ENCODE results near the gene PRKCZ. TPM values are rescaled to one million over a fixed set of nuclear protein-coding genes. Genes with fewer than 3 reads are reported as not detected.

PRKCZ gene
- total and polyA plus RNA-seq, 4 experiments from 2014 or later = 13.5 to 40.7 (median 23.0) TPM

GRCh38 chr1:2203671-2204414, 153.6 kb downstream of the PRKCZ start:
- POLR2A ChIA-PET (ENCODE audit: partially characterized antibody) = interaction anchor here (0.8 to 6.7 kb wide), 6 partner anchors 24 to 382 kb away, joined by 3 to 50 read pairs (median 4); partner anchors contain the start of genes PRXL2B and SKI
- peaks cover 10 to 29% (median 11%) of the 10 kb centered on the region in 4 donors for H3K4me1 Mint-ChIP-seq
- no peaks in the 10 kb centered on the region for H3K36me3 Mint-ChIP-seq
- H3K27me3 Mint-ChIP-seq = no peaks in the 10 kb centered on the region
- CTCF ChIA-PET (ENCODE audit: partially characterized antibody) = interaction anchor here (2.2 to 2.4 kb wide), 2 partner anchors 9 to 177 kb away, joined by 7 to 9 read pairs; partner anchors contain the start of gene FAAP20
- Histone ChIP-seq H3K9me3 (ENCODE audit: control insufficient read depth in 1 of 2, low read length in 2 of 2) (no peaks in the 10 kb centered on the region), H3K4me1 (ENCODE audit: insufficient read depth, low read length) (peaks cover 41% of the 10 kb centered on the region), H3K27me3 (ENCODE audit: insufficient read depth, low read length) (no peaks in the 10 kb centered on the region), H3K27ac (ENCODE audit: low read depth, low read length) (peak overlapping the region; percentile 41), H3K36me3 (ENCODE audit: insufficient read depth, low read length) (no peaks in the 10 kb centered on the region), H3K4me3 (ENCODE audit: low read length in 2 of 2) (no peak overlapping the region)
- no peaks in the 10 kb centered on the region for H3K9me3 Mint-ChIP-seq
- intact Hi-C loops (cut with micrococcal nuclease) = loop anchor here (2.0 kb wide), 4 partner anchors 27 to 343 kb away; no protein-coding TSS in a partner anchor
- peak overlapping the region in 2 of 7 donors; percentile 2 to 68 for H3K27ac Mint-ChIP-seq
- no peak overlapping the region for H3K4me3 Mint-ChIP-seq
- DNase-seq = no peak

- Mint-ChIP-seq H3K27ac (peak overlapping the region in 2 of 7 donors; percentile 2 to 79), H3K4me1 (peaks cover 4 to 21% (median 4%) of the 10 kb centered on the region in 4 donors), H3K9me3 (no peaks in the 10 kb centered on the region), H3K27me3 (no peaks in the 10 kb centered on the region), H3K36me3 (no peaks in the 10 kb centered on the region), H3K4me3 (peak overlapping the region in 2 of 8 donors; percentile 39 to 70)
- Histone ChIP-seq H3K9me3 (ENCODE audit: control insufficient read depth in 1 of 2, low read length in 2 of 2) (no peaks in the 10 kb centered on the region), H3K27me3 (ENCODE audit: insufficient read depth, low read length) (no peaks in the 10 kb centered on the region), H3K27ac (ENCODE audit: low read depth, low read length) (peak overlapping the region; percentile 41), H3K4me1 (ENCODE audit: insufficient read depth, low read length) (peaks cover 33% of the 10 kb centered on the region), H3K4me3 (ENCODE audit: low read length in 2 of 2) (no peak overlapping the region), H3K36me3 (ENCODE audit: insufficient read depth, low read length) (no peaks in the 10 kb centered on the region)
- ChIA-PET POLR2A (ENCODE audit: partially characterized antibody) (interaction anchor here (0.9 to 6.7 kb wide), 8 partner anchors 10 to 381 kb away, joined by 3 to 50 read pairs (median 6); partner anchors contain the start of genes FAAP20, MORN1, RER1 and SKI), CTCF (ENCODE audit: partially characterized antibody) (interaction anchor here (2.2 kb wide), 1 partner anchor 10 kb away, joined by 7 read pairs; the partner anchor contains the start of gene FAAP20)
- no peak for DNase-seq
- intact Hi-C loops (cut with micrococcal nuclease) = loop anchor here (1.0 to 2.0 kb wide), 7 partner anchors 9 to 342 kb away; partner anchors contain the start of genes MORN1, RER1 and TMEM52
These were observed 154.4 kb downstream of the PRKCZ start for GRCh38 chr1:2204415-2205190.

- Mint-ChIP-seq H3K27ac (peak overlapping the region in 3 of 7 donors; percentile 35 to 79 (median 62)), H3K36me3 (no peaks in the 10 kb centered on the region), H3K9me3 (no peaks in the 10 kb centered on the region), H3K27me3 (no peaks in the 10 kb centered on the region), H3K4me1 (peaks cover 0 to 15% (median 3%) of the 10 kb centered on the region in 4 donors), H3K4me3 (peak overlapping the region; percentile 48 to 71 (median 68))
- ChIA-PET CTCF (ENCODE audit: partially characterized antibody) (interaction anchor here (1.3 to 2.2 kb wide), 2 partner anchors 10 to 176 kb away, joined by 3 to 7 read pairs; partner anchors contain the start of gene FAAP20), POLR2A (ENCODE audit: partially characterized antibody) (interaction anchor here (0.9 to 6.7 kb wide), 8 partner anchors 10 to 380 kb away, joined by 3 to 50 read pairs (median 6); partner anchors contain the start of genes FAAP20, MORN1, RER1 and SKI)
- peak; percentile 90 to 95 (median 91) for DNase-seq
- Histone ChIP-seq H3K4me1 (ENCODE audit: insufficient read depth, low read length) (peaks cover 26% of the 10 kb centered on the region), H3K27ac (ENCODE audit: low read depth, low read length) (peak overlapping the region; percentile 38), H3K36me3 (ENCODE audit: insufficient read depth, low read length) (no peaks in the 10 kb centered on the region), H3K9me3 (ENCODE audit: control insufficient read depth in 1 of 2, low read length in 2 of 2) (no peaks in the 10 kb centered on the region), H3K27me3 (ENCODE audit: insufficient read depth, low read length) (no peaks in the 10 kb centered on the region), H3K4me3 (ENCODE audit: low read length in 2 of 2) (peak overlapping the region; percentile 6 to 47)
- intact Hi-C loops (cut with micrococcal nuclease) = loop anchor here (1.0 to 2.0 kb wide), 7 partner anchors 10 to 341 kb away; partner anchors contain the start of genes MORN1, RER1 and TMEM52
These were observed 155.2 kb downstream of the PRKCZ start for GRCh38 chr1:2205191-2205952.

GRCh38 chr1:2206813-2207487, 156.7 kb downstream of the PRKCZ start:
- peaks cover 17% of the 10 kb centered on the region for H3K4me1 ChIP-seq (ENCODE audit: insufficient read depth, low read length)
- Mint-ChIP-seq H3K36me3 (no peaks in the 10 kb centered on the region), H3K4me3 (peak overlapping the region in 2 of 8 donors; percentile 18 to 49), H3K27me3 (no peaks in the 10 kb centered on the region), H3K4me1 (peaks cover 0 to 10% (median 3%) of the 10 kb centered on the region in 4 donors), H3K27ac (peak overlapping the region in 1 of 7 donors; percentile 75), H3K9me3 (no peaks in the 10 kb centered on the region)
- no peak overlapping the region for H3K27ac ChIP-seq (ENCODE audit: low read depth, low read length)
- no peak overlapping the region for H3K4me3 ChIP-seq (ENCODE audit: low read length in 2 of 2)
- CTCF ChIA-PET (ENCODE audit: partially characterized antibody) = interaction anchor here (0.6 to 1.3 kb wide), 2 partner anchors 15 to 174 kb away, joined by 3 to 5 read pairs; no protein-coding TSS in a partner anchor
- no peak for DNase-seq
- no peaks in the 10 kb centered on the region for H3K9me3 ChIP-seq (ENCODE audit: control insufficient read depth in 1 of 2, low read length in 2 of 2)
- POLR2A ChIA-PET (ENCODE audit: partially characterized antibody) = interaction anchor here (0.7 to 6.7 kb wide), 9 partner anchors 12 to 209 kb away, joined by 3 to 50 read pairs (median 5); partner anchors contain the start of genes FAAP20, MORN1, RER1 and SKI
- intact Hi-C loops (cut with micrococcal nuclease) = no loop called here
- no peaks in the 10 kb centered on the region for H3K36me3 ChIP-seq (ENCODE audit: insufficient read depth, low read length)
- H3K27me3 ChIP-seq (ENCODE audit: insufficient read depth, low read length) = no peaks in the 10 kb centered on the region

GRCh38 chr1:2208309-2209239, 158.4 kb downstream of the PRKCZ start:
- CTCF ChIA-PET (ENCODE audit: partially characterized antibody) = no interaction called here

More at GRCh38 chr1:2208309-2209239, 158.4 kb downstream of the PRKCZ start:
- no peaks in the 10 kb centered on the region for H3K27me3 ChIP-seq (ENCODE audit: insufficient read depth, low read length)
- H3K4me1 Mint-ChIP-seq = peaks cover 0 to 15% (median 4%) of the 10 kb centered on the region in 4 donors
- H3K4me3 Mint-ChIP-seq = peak overlapping the region in 1 of 8 donors; percentile 30
- no peaks in the 10 kb centered on the region for H3K27me3 Mint-ChIP-seq
- no peaks in the 10 kb centered on the region for H3K9me3 ChIP-seq (ENCODE audit: control insufficient read depth in 1 of 2, low read length in 2 of 2)
- H3K27ac Mint-ChIP-seq = peak overlapping the region in 2 of 7 donors; percentile 12 to 77
- peaks cover 32% of the 10 kb centered on the region for H3K4me1 ChIP-seq (ENCODE audit: insufficient read depth, low read length)
- no peak overlapping the region for H3K27ac ChIP-seq (ENCODE audit: low read depth, low read length)
- H3K36me3 ChIP-seq (ENCODE audit: insufficient read depth, low read length) = no peaks in the 10 kb centered on the region
- intact Hi-C loops (cut with micrococcal nuclease) = no loop called here
- POLR2A ChIA-PET (ENCODE audit: partially characterized antibody) = interaction anchor here (0.8 to 6.7 kb wide), 5 partner anchors 9 to 182 kb away, joined by 3 to 50 read pairs (median 3); partner anchors contain the start of genes MORN1, RER1 and SKI
- no peaks in the 10 kb centered on the region for H3K9me3 Mint-ChIP-seq
- no peak for DNase-seq
- H3K4me3 ChIP-seq (ENCODE audit: low read length in 2 of 2) = no peak overlapping the region
- H3K36me3 Mint-ChIP-seq = no peaks in the 10 kb centered on the region

All from CD4-positive, alpha-beta memory T cell (primary cell).